Endothelial cell of umbilical vein (primary cell): Measurements from ENCODE around the gene ANKRD40CL. TPM values are rescaled to one million over a fixed set of nuclear protein-coding genes. Genes with fewer than 3 reads are reported as not detected.

ENCODE experiments used
- BruUV-seq: library from RNA; stranded (reverse); fragments of 400-500 nt; replicated peaks from 2 replicates; lab custom pipeline; 2021; lab: Mats Ljungman, UMichigan
- CTCF ChIA-PET: fragments of 300-600, 350-600 bp; sonication (Branson Sonifier 250); formaldehyde crosslinking; loops from one replicate; lab custom pipeline; 2021; ENCODE audit warnings: antibody characterized with exemption, inconsistent platforms; lab: Charles Lee
- POLR2A ChIA-PET: fragments of 300-600, 350-600 bp; sonication (Branson Sonifier 250); formaldehyde crosslinking; loops from one replicate; lab custom pipeline; 2021; ENCODE audit warnings: antibody characterized with exemption, inconsistent platforms; lab: Charles Lee
- DNase-seq: peaks from one replicate; pipeline ENCODE4 v3.0.0-alpha.2; 2011; ENCODE audit warnings: low read depth, low spot score
- FAIRE-seq: peaks from 2 replicates; lab custom pipeline; 2011; peaks lifted over from hg19 to GRCh38; lab: Jason Lieb, UNC
- H2AFZ ChIP-seq: 2 replicates; pipeline ENCODE4 v1.6.0; 2012; ENCODE audit warnings: low read depth, low read length, control low read depth, inconsistent platforms
- H3K27ac ChIP-seq: 2 replicates; pipeline ENCODE4 v1.5.1; 2011; ENCODE audit warnings: low read depth, mild to moderate bottlenecking, control low read depth, low read length, moderate library complexity; ENCODE audit not compliant: insufficient read depth
- H3K27me3 ChIP-seq, 2 experiments: 2 replicates each; pipeline versions ENCODE4 v1.6.0 to v1.6.1; 2011; ENCODE audit warnings: low read length in 2 of 2, mixed read lengths in 1 of 2; ENCODE audit not compliant: control insufficient read depth in 2 of 2, insufficient read depth in 2 of 2
- H3K36me3 ChIP-seq, 2 experiments: 2 replicates in 1 of 2; 3 replicates in 1 of 2; pipeline ENCODE4 v1.5.1; 2011; ENCODE audit warnings: low read length in 2 of 2, mild to moderate bottlenecking in 1 of 2, moderate library complexity in 1 of 2; ENCODE audit not compliant: control insufficient read depth in 2 of 2, insufficient read depth in 2 of 2; ENCODE audit errors: extremely low read depth in 1 of 2
- H3K4me1 ChIP-seq: 3 replicates; pipeline ENCODE4 v1.5.1; 2011; ENCODE audit warnings: mild to moderate bottlenecking, low read length; ENCODE audit not compliant: control insufficient read depth, insufficient read depth; ENCODE audit errors: extremely low read depth
- H3K4me2 ChIP-seq: 2 replicates; pipeline ENCODE4 v1.6.1; 2011; ENCODE audit warnings: low read length, control low read depth, mixed read lengths; ENCODE audit not compliant: insufficient read depth
- H3K4me3 ChIP-seq, 3 experiments: fragments of 200-600 bp in 1 of 3; sonication (generic), shearing (Covaris generic) in 1 of 3; replicated peaks in 1 of 3; 2 replicates each; pipeline ENCODE4 v1.5.1; 2011 to 2016; ENCODE audit warnings: control low read depth in 3 of 3, low read length in 3 of 3, mild to moderate bottlenecking in 2 of 3, inconsistent platforms in 1 of 3, low read depth in 1 of 3, moderate library complexity in 1 of 3; ENCODE audit not compliant: insufficient read depth in 1 of 3
- H3K79me2 ChIP-seq: 2 replicates; pipeline ENCODE4 v1.6.0; 2012; ENCODE audit warnings: low read length, inconsistent platforms; ENCODE audit not compliant: control insufficient read depth, insufficient read depth
- H3K9ac ChIP-seq: replicated peaks from 2 replicates; pipeline ENCODE3; 2011; ENCODE audit warnings: low read length, control low read depth; ENCODE audit not compliant: insufficient read depth; ENCODE audit errors: extremely low read depth
- H3K9me1 ChIP-seq: replicated peaks from 3 replicates; pipeline ENCODE4 v1.6.0; 2011; ENCODE audit warnings: mild to moderate bottlenecking, low read length; ENCODE audit not compliant: control insufficient read depth, insufficient read depth; ENCODE audit errors: extremely low read depth
- H3K9me3 ChIP-seq: replicated peaks from 2 replicates; pipeline ENCODE4 v1.5.1; 2012; ENCODE audit warnings: low read length, inconsistent platforms; ENCODE audit not compliant: control insufficient read depth, insufficient read depth
- H4K20me1 ChIP-seq: replicated peaks from 2 replicates; pipeline ENCODE3; 2011; ENCODE audit warnings: mild to moderate bottlenecking, low read length; ENCODE audit not compliant: control insufficient read depth, insufficient read depth; ENCODE audit errors: extremely low read depth
- CTCF ChIP-seq, 2 donors: IDR thresholded peaks; 1 replicate in 1 of 2; 2 replicates in 1 of 2; pipeline ENCODE4 v1.5.1; 2011; ENCODE audit warnings: low read length in 2 of 2, mild to moderate bottlenecking in 2 of 2, moderate library complexity in 2 of 2, control low read depth in 1 of 2, inconsistent platforms in 1 of 2, low read depth in 1 of 2; ENCODE audit not compliant: insufficient read depth in 1 of 2; ENCODE audit errors: extremely low read depth in 1 of 2
- EZH2 ChIP-seq: IDR thresholded peaks from 2 replicates; pipeline ENCODE4 v1.6.1; 2012; ENCODE audit warnings: borderline replicate concordance, low read depth, mild to moderate bottlenecking, moderate library complexity, low read length, inconsistent platforms; ENCODE audit not compliant: severe bottlenecking
- FOS ChIP-seq: IDR thresholded peaks from 2 replicates; pipeline ENCODE4 v1.6.1; 2011; ENCODE audit warnings: mild to moderate bottlenecking, low read length, moderate library complexity, borderline replicate concordance; ENCODE audit not compliant: insufficient read depth
- GATA2 ChIP-seq: IDR thresholded peaks from 2 replicates; pipeline ENCODE4 v1.7.0; 2011; ENCODE audit warnings: low read depth, mild to moderate bottlenecking, moderate library complexity, mixed read lengths, low read length; ENCODE audit not compliant: insufficient read length, insufficient read depth
- JUN ChIP-seq: IDR thresholded peaks from 2 replicates; pipeline ENCODE4 v1.6.1; 2011; ENCODE audit warnings: borderline replicate concordance, low read depth; ENCODE audit not compliant: insufficient read length, insufficient read depth
- MAX ChIP-seq: IDR thresholded peaks from 2 replicates; pipeline ENCODE4 v1.6.1; 2011; ENCODE audit not compliant: insufficient read depth, insufficient read length
- MYC ChIP-seq: IDR thresholded peaks from one replicate; pipeline ENCODE4 v1.6.1; 2011; ENCODE audit warnings: mild to moderate bottlenecking, low read depth, low read length
- POLR2A ChIP-seq: IDR thresholded peaks from 2 replicates; pipeline ENCODE4 v1.6.1; 2012; ENCODE audit warnings: low read depth, mild to moderate bottlenecking, control low read depth, low read length
- POLR2AphosphoS5 ChIP-seq: IDR thresholded peaks from 2 replicates; pipeline ENCODE4 v1.6.1; 2012; ENCODE audit warnings: low read depth, mild to moderate bottlenecking, control low read depth, low read length, moderate library complexity; ENCODE audit not compliant: insufficient read depth
- dilution Hi-C: fragments of 300-500 bp; cut with MboI; formaldehyde crosslinking; loops from one replicate; pipeline ENCODE4 v1.15.0; 2019; ENCODE audit warnings: low sequenced_read_pairs; ENCODE audit not compliant: extremely low pct_ligation_motif_present
- intact Hi-C: fragments of 100-400 bp; cut with micrococcal nuclease; formaldehyde crosslinking; loops from one replicate; pipeline ENCODE4 v1.10.0; 2022
- polyA plus RNA-seq, 4 experiments: library from polyadenylated mRNA; depleted of rRNA in 3 of 4; stranded (reverse) in 3 of 4; unstranded in 1 of 4; fragments of >200 nt; gene quantifications; 2 replicates each; pipeline versions ENCODE4 v1.2.1 to v1.2.3, GENCODE V29; 2011 to 2012; ENCODE audit warnings: missing spikeins in 1 of 4
- total RNA-seq: library from RNA; stranded (reverse); gene quantifications from 2 replicates; pipeline ENCODE4 v1.2.3, GENCODE V29; 2021

ANKRD40CL gene
- total and polyA plus RNA-seq, 2 donors (not counting 3 experiments of a cell fraction or from before 2014, with no cell fraction given), result not detected

- H4K20me1 ChIP-seq, result peaks cover 2% of the 10 kb centered on the region
- no peaks in the 10 kb centered on the region for H3K4me1 ChIP-seq
- peaks cover 4 to 5% of the 10 kb centered on the region in 2 experiments for H3K27me3 ChIP-seq
- TSS peak; percentile 7 for BruUV-seq
- POLR2A ChIA-PET, result interaction anchor here (0.6 kb wide), 1 partner anchor 9 kb away, joined by 5 read pairs; no protein-coding TSS in a partner anchor
- TF ChIP-seq GATA2 (no peak), CTCF (IDR thresholded peaks at IDR 0.05; ENCODE audit: extremely low read depth in 1 of 2, insufficient read depth in 1 of 2, low read depth in 1 of 2, low read length in 2 of 2) (no peak)
- no peak overlapping the region for H3K27ac ChIP-seq
- dilution Hi-C loops (no loop called here), intact Hi-C loops (no loop called here)
- no peak overlapping the region for H2AFZ ChIP-seq
- DNase-seq (no peak), FAIRE-seq (no peak)
- H3K9me3 ChIP-seq, result no peaks in the 10 kb centered on the region
- H3K36me3 ChIP-seq, result peaks cover 0 to 19% of the 10 kb centered on the region in 2 experiments
- no peak overlapping the region for H3K4me2 ChIP-seq
- no peak overlapping the region for H3K9ac ChIP-seq
- H3K4me3 ChIP-seq, result no peak overlapping the region
- no peaks in the 10 kb centered on the region for H3K79me2 ChIP-seq
- no peaks in the 10 kb centered on the region for H3K9me1 ChIP-seq
- CTCF ChIA-PET, result no interaction called here
Observed at GRCh38 chr17:50758524-50758923, 8.8 kb downstream of the ANKRD40CL start.

- H3K36me3 ChIP-seq, result peaks cover 6 to 48% of the 10 kb centered on the region in 2 experiments
- intact Hi-C loops, result no loop called here
- POLR2A ChIA-PET, result no interaction called here
Observed at GRCh38 chr17:50754521-50754920, 12.8 kb downstream of the ANKRD40CL start.

More at GRCh38 chr17:50754521-50754920, 12.8 kb downstream of the ANKRD40CL start:
- Histone ChIP-seq H3K27me3 (no peaks in the 10 kb centered on the region), H4K20me1 (peaks cover 8% of the 10 kb centered on the region), H3K4me1 (no peaks in the 10 kb centered on the region), H3K9me3 (no peaks in the 10 kb centered on the region), H3K79me2 (no peaks in the 10 kb centered on the region), H2AFZ (no peak overlapping the region), H3K9me1 (no peaks in the 10 kb centered on the region), H3K4me2 (no peak overlapping the region), H3K27ac (no peak overlapping the region), H3K9ac (no peak overlapping the region), H3K4me3 (no peak overlapping the region)
- dilution Hi-C loops, result no loop called here
- TF ChIP-seq MYC (no peak), POLR2A (no peak), JUN (no peak), GATA2 (no peak), EZH2 (no peak), MAX (no peak), POLR2AphosphoS5 (no peak), CTCF (IDR thresholded peaks at IDR 0.05; ENCODE audit: extremely low read depth in 1 of 2, insufficient read depth in 1 of 2, low read depth in 1 of 2, low read length in 2 of 2) (no peak), FOS (no peak)
- DNase-seq (no peak), FAIRE-seq (no peak)
- BruUV-seq, result no TSS peak
- CTCF ChIA-PET, result no interaction called here
